ENCODE data around the gene GNPTG.

Gene GNPTG

DNA sequence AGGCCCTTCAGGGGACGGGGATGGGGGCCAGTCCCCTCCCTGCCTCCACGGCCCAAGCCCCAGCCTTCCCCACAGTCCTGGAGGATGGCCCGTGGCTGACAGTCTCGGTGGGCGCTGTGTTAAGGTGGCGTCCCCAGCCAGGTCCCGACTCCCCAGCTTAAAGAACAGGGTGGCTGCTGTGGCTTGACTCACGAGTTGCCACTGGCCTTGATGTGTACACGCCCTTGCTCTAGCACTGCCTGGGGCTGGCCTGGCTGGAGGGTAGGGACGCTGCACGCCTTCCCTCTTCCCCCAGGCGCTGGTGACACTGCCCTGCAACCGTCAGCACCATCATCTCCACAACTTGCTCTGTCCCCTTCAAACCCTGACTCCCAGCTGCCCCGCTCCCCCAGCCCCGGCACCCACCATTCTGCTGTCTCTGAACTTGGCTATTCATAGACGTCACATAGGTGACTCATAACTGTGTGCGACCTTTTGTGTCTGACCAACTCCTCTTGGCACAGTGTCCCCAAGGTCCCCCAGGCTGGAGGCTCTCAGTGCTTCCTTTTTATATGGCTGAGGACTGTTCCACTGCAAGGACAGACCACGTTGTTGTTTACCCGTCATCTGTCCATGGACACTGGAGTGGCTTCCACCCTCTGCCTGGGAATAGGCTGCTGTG, 6.3 kb downstream of the GNPTG start:
- peaks cover 23% of the 10 kb centered on the region for H3K36me3 ChIP-seq
- no peak overlapping the region for H3K4me3 ChIP-seq (ENCODE audit: low read depth, low read length)
- TF ChIP-seq CTCF (IDR thresholded peaks at IDR 0.05; ENCODE audit: low read depth, low read length) = no peak
- no peak for DNase-seq
- no peaks in the 10 kb centered on the region for H3K9me3 ChIP-seq
- no peaks in the 10 kb centered on the region for H3K27me3 ChIP-seq
- H3K4me1 ChIP-seq = no peaks in the 10 kb centered on the region

GRCh38 chr16:1361685-1362360, 10.1 kb downstream of the GNPTG start:
- no peak for DNase-seq
- Histone ChIP-seq H3K9me3 (no peaks in the 10 kb centered on the region), H3K4me1 (no peaks in the 10 kb centered on the region), H3K27me3 (no peaks in the 10 kb centered on the region), H3K4me3 (ENCODE audit: low read depth, low read length) (no peak overlapping the region), H3K36me3 (peaks cover 53% of the 10 kb centered on the region)
- TF ChIP-seq CTCF (IDR thresholded peaks at IDR 0.05; ENCODE audit: low read depth, low read length) = no peak

DNA sequence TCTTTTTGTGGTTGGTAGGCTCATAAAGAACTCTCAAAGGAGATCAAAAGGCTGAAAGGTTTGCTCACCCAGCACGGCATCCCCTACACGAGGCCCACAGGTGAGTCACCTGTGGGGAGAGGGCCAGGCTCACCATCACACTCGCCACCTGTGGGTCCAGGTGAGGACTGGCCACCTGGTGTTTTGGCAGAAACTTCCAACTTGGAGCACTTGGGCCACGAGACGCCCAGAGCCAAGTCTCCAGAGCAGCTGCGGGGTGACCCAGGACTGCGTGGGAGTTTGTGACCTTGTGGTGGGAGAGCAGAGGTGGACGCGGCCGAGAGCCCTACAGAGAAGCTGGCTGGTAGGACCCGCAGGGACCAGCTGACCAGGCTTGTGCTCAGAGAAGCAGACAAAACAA, 11.1 kb downstream of the GNPTG start:
- no peak for DNase-seq
- Histone ChIP-seq H3K4me1 (no peaks in the 10 kb centered on the region), H3K4me3 (ENCODE audit: low read depth, low read length) (no peak overlapping the region), H3K27me3 (no peaks in the 10 kb centered on the region), H3K9me3 (no peaks in the 10 kb centered on the region), H3K36me3 (peaks cover 54% of the 10 kb centered on the region)
- no peak for TF ChIP-seq CTCF (IDR thresholded peaks at IDR 0.05; ENCODE audit: low read depth, low read length)

GRCh38 chr16:1363501-1364041, 11.8 kb downstream of the GNPTG start:
- TF ChIP-seq CTCF (IDR thresholded peaks at IDR 0.05; ENCODE audit: low read depth, low read length) = peak; percentile 82
- H3K4me1 ChIP-seq = no peaks in the 10 kb centered on the region
- no peaks in the 10 kb centered on the region for H3K27me3 ChIP-seq
- H3K36me3 ChIP-seq = peaks cover 56% of the 10 kb centered on the region
- H3K4me3 ChIP-seq (ENCODE audit: low read depth, low read length) = no peak overlapping the region
- DNase-seq = peak; percentile 80
- no peaks in the 10 kb centered on the region for H3K9me3 ChIP-seq

GRCh38 chr16:1364510-1364909, 12.8 kb downstream of the GNPTG start:
- no peak for DNase-seq
- Histone ChIP-seq H3K9me3 (no peaks in the 10 kb centered on the region), H3K4me1 (no peaks in the 10 kb centered on the region), H3K4me3 (ENCODE audit: low read depth, low read length) (no peak overlapping the region), H3K36me3 (peaks cover 58% of the 10 kb centered on the region), H3K27me3 (no peaks in the 10 kb centered on the region)
- no peak for TF ChIP-seq CTCF (IDR thresholded peaks at IDR 0.05; ENCODE audit: low read depth, low read length)

All from BE2C (cell line).